Measurements from ENCODE around the gene ABCA7.

ABCA7 gene

GRCh38 chr19:1105008-1105872 is 65.3 kb downstream of the ABCA7 start:
- no peak for DNase-seq (ENCODE audit: low spot score in 2 of 2)
- ATAC-seq (replicated peaks; ENCODE audit: extremely low read depth, poor library complexity, severe bottlenecking) = no peak
- H3K9me3 Mint-ChIP-seq = no peaks in the 10 kb centered on the region
- H3K27ac Mint-ChIP-seq (ENCODE audit: low read depth) = peak overlapping the region; percentile 65
- peak overlapping the region; percentile 66 for H3K4me3 Mint-ChIP-seq
- H3K4me1 Mint-ChIP-seq = peaks cover 11% of the 10 kb centered on the region
- H3K36me3 Mint-ChIP-seq (ENCODE audit: insufficient read depth) = peaks cover 29% of the 10 kb centered on the region
- H3K27me3 Mint-ChIP-seq = no peaks in the 10 kb centered on the region

- no peak for ATAC-seq (replicated peaks; ENCODE audit: extremely low read depth, poor library complexity, severe bottlenecking)
- peak overlapping the region; percentile 58 for H3K4me3 Mint-ChIP-seq
- H3K9me3 Mint-ChIP-seq = no peaks in the 10 kb centered on the region
Observed at GRCh38 chr19:1105873-1106840, 66.2 kb downstream of the ABCA7 start.

GRCh38 chr19:1106841-1107660 is 67.1 kb downstream of the ABCA7 start:
- Mint-ChIP-seq H3K27me3 (no peaks in the 10 kb centered on the region), H3K27ac (ENCODE audit: low read depth) (no peak overlapping the region), H3K4me3 (peak overlapping the region; percentile 34), H3K4me1 (peaks cover 11% of the 10 kb centered on the region), H3K9me3 (no peaks in the 10 kb centered on the region), H3K36me3 (ENCODE audit: insufficient read depth) (peaks cover 31% of the 10 kb centered on the region)
- ATAC-seq (replicated peaks; ENCODE audit: extremely low read depth, poor library complexity, severe bottlenecking) (no peak), DNase-seq (ENCODE audit: low spot score in 2 of 2) (no peak)

More at GRCh38 chr19:1105873-1106840, 66.2 kb downstream of the ABCA7 start:
- Mint-ChIP-seq H3K36me3 (ENCODE audit: insufficient read depth) (peaks cover 31% of the 10 kb centered on the region), H3K4me1 (peaks cover 11% of the 10 kb centered on the region), H3K27ac (ENCODE audit: low read depth) (peak overlapping the region; percentile 65), H3K27me3 (no peaks in the 10 kb centered on the region)
- no peak for DNase-seq (ENCODE audit: low spot score in 2 of 2)

- H3K36me3 Mint-ChIP-seq (ENCODE audit: insufficient read depth) = peaks cover 29% of the 10 kb centered on the region
- H3K27ac Mint-ChIP-seq (ENCODE audit: low read depth) = no peak overlapping the region
- H3K4me1 Mint-ChIP-seq = peaks cover 8% of the 10 kb centered on the region
- DNase-seq (ENCODE audit: low spot score in 2 of 2) (no peak), ATAC-seq (replicated peaks; ENCODE audit: extremely low read depth, poor library complexity, severe bottlenecking) (no peak)
- no peaks in the 10 kb centered on the region for H3K27me3 Mint-ChIP-seq
- no peaks in the 10 kb centered on the region for H3K9me3 Mint-ChIP-seq
- no peak overlapping the region for H3K4me3 Mint-ChIP-seq
Observed at GRCh38 chr19:1107661-1108261, 67.9 kb downstream of the ABCA7 start.

GRCh38 chr19:1108291-1109031 is 68.6 kb downstream of the ABCA7 start:
- Mint-ChIP-seq H3K36me3 (ENCODE audit: insufficient read depth) (peaks cover 26% of the 10 kb centered on the region), H3K27me3 (no peaks in the 10 kb centered on the region), H3K4me3 (no peak overlapping the region), H3K4me1 (peaks cover under 1% of the 10 kb centered on the region), H3K27ac (ENCODE audit: low read depth) (no peak overlapping the region), H3K9me3 (no peaks in the 10 kb centered on the region)
- ATAC-seq (replicated peaks; ENCODE audit: extremely low read depth, poor library complexity, severe bottlenecking) (no peak), DNase-seq (ENCODE audit: low spot score in 2 of 2) (no peak)

- no peak overlapping the region for H3K27ac Mint-ChIP-seq (ENCODE audit: low read depth)
- H3K4me1 Mint-ChIP-seq = no peaks in the 10 kb centered on the region
- no peak overlapping the region for H3K4me3 Mint-ChIP-seq
- H3K27me3 Mint-ChIP-seq = no peaks in the 10 kb centered on the region
- DNase-seq (ENCODE audit: low spot score in 2 of 2) = no peak
- no peaks in the 10 kb centered on the region for H3K9me3 Mint-ChIP-seq
- no peak for ATAC-seq (replicated peaks; ENCODE audit: extremely low read depth, poor library complexity, severe bottlenecking)
- H3K36me3 Mint-ChIP-seq (ENCODE audit: insufficient read depth) = peaks cover 22% of the 10 kb centered on the region
Observed at GRCh38 chr19:1109032-1109551, 69.2 kb downstream of the ABCA7 start.

GRCh38 chr19:1109697-1110671 is 70.1 kb downstream of the ABCA7 start:
- Mint-ChIP-seq H3K4me1 (no peaks in the 10 kb centered on the region), H3K9me3 (no peaks in the 10 kb centered on the region), H3K4me3 (no peak overlapping the region), H3K27me3 (no peaks in the 10 kb centered on the region), H3K27ac (ENCODE audit: low read depth) (peak overlapping the region; percentile 19), H3K36me3 (ENCODE audit: insufficient read depth) (peaks cover 23% of the 10 kb centered on the region)
- DNase-seq (ENCODE audit: low spot score in 2 of 2) (no peak), ATAC-seq (replicated peaks; ENCODE audit: extremely low read depth, poor library complexity, severe bottlenecking) (no peak)

GRCh38 chr19:1110809-1111640 is 71.1 kb downstream of the ABCA7 start:
- H3K27ac Mint-ChIP-seq (ENCODE audit: low read depth) = no peak overlapping the region

GRCh38 chr19:1111641-1112267 is 71.8 kb downstream of the ABCA7 start:
- ATAC-seq (replicated peaks; ENCODE audit: extremely low read depth, poor library complexity, severe bottlenecking) (no peak), DNase-seq (ENCODE audit: low spot score in 2 of 2) (no peak)
- Mint-ChIP-seq H3K36me3 (ENCODE audit: insufficient read depth) (peaks cover 17% of the 10 kb centered on the region), H3K4me1 (no peaks in the 10 kb centered on the region), H3K27me3 (no peaks in the 10 kb centered on the region), H3K9me3 (no peaks in the 10 kb centered on the region), H3K4me3 (no peak overlapping the region), H3K27ac (ENCODE audit: low read depth) (no peak overlapping the region)

More at GRCh38 chr19:1110809-1111640, 71.1 kb downstream of the ABCA7 start:
- no peak overlapping the region for H3K4me3 Mint-ChIP-seq
- no peak for ATAC-seq (replicated peaks; ENCODE audit: extremely low read depth, poor library complexity, severe bottlenecking)
- no peaks in the 10 kb centered on the region for H3K27me3 Mint-ChIP-seq
- no peaks in the 10 kb centered on the region for H3K9me3 Mint-ChIP-seq
- H3K4me1 Mint-ChIP-seq = no peaks in the 10 kb centered on the region
- peaks cover 18% of the 10 kb centered on the region for H3K36me3 Mint-ChIP-seq (ENCODE audit: insufficient read depth)
- no peak for DNase-seq (ENCODE audit: low spot score in 2 of 2)

Measured in central memory CD8-positive, alpha-beta T cell (primary cell).